ENCODE results near the gene CACHD1. TPM values are rescaled to one million over a fixed set of nuclear protein-coding genes. Genes with fewer than 3 reads are reported as not detected.

CACHD1 gene
- polyA plus RNA-seq, 1 donor from 2014 or later: 12.7 TPM

GRCh38 chr1:64499966-64500365, 30.0 kb downstream of the CACHD1 start:
- no peak for TF ChIP-seq TAF1 (IDR thresholded peaks at IDR 0.05; ENCODE audit: low read depth)
- no peak for TF ChIP-seq EP300 (conservative IDR thresholded peaks at IDR 0.05; ENCODE audit: poor library complexity, severe bottlenecking)
- TF ChIP-seq SMC3 (conservative IDR thresholded peaks at IDR 0.05; ENCODE audit: poor library complexity): no peak
- TF ChIP-seq CTCF (IDR thresholded peaks at IDR 0.05; ENCODE audit: poor library complexity, severe bottlenecking): no peak
- TF ChIP-seq POLR2AphosphoS5 (IDR thresholded peaks at IDR 0.05): no peak
- no peak for TF ChIP-seq EZH2 (IDR thresholded peaks at IDR 0.05; ENCODE audit: borderline replicate concordance, insufficient read depth, low read length, poor library complexity, severe bottlenecking)
- TF ChIP-seq RAD21 (conservative IDR thresholded peaks at IDR 0.05): no peak
- no peak for TF ChIP-seq MXI1 (conservative IDR thresholded peaks at IDR 0.05; ENCODE audit: poor library complexity, severe bottlenecking)
- TF ChIP-seq REST (IDR thresholded peaks at IDR 0.05; ENCODE audit: borderline replicate concordance): no peak
- H3K27ac ChIP-seq (ENCODE audit: low read length): no peak overlapping the region
- no peaks in the 10 kb centered on the region for H3K36me3 ChIP-seq (ENCODE audit: insufficient read depth, low read length)
- no peaks in the 10 kb centered on the region for H3K79me2 ChIP-seq (replicated peaks; ENCODE audit: insufficient read depth, low read length)
- no peaks in the 10 kb centered on the region for H3K9me2 ChIP-seq (ENCODE audit: insufficient read depth, low read length)
- H3K4me3 ChIP-seq (ENCODE audit: low read length): no peak overlapping the region
- H3F3A ChIP-seq (ENCODE audit: insufficient read depth, low read length, poor library complexity, severe bottlenecking): no peaks in the 10 kb centered on the region
- H3K9ac ChIP-seq (ENCODE audit: low read length): no peak overlapping the region
- no peaks in the 10 kb centered on the region for H3K9me3 ChIP-seq (ENCODE audit: low read length)
- H3K27me3 ChIP-seq (ENCODE audit: insufficient read depth, low read depth, low read length): no peaks in the 10 kb centered on the region
- H4K20me1 ChIP-seq (ENCODE audit: insufficient read depth): no peaks in the 10 kb centered on the region
- no peak overlapping the region for H2AFZ ChIP-seq (ENCODE audit: low read depth, low read length)
- H3K4me2 ChIP-seq (ENCODE audit: low read length): no peak overlapping the region

- H4K20me1 ChIP-seq (ENCODE audit: insufficient read depth): no peaks in the 10 kb centered on the region
- H3K79me2 ChIP-seq (replicated peaks; ENCODE audit: insufficient read depth, low read length): peaks cover 5% of the 10 kb centered on the region
- no peaks in the 10 kb centered on the region for H3K36me3 ChIP-seq (ENCODE audit: insufficient read depth, low read length)
- H3K4me2 ChIP-seq (ENCODE audit: low read length): no peak overlapping the region
- H2AFZ ChIP-seq (ENCODE audit: low read depth, low read length): no peak overlapping the region
- TF ChIP-seq TAF1 (IDR thresholded peaks at IDR 0.05; ENCODE audit: low read depth) (no peak), MXI1 (conservative IDR thresholded peaks at IDR 0.05; ENCODE audit: poor library complexity, severe bottlenecking) (no peak), REST (IDR thresholded peaks at IDR 0.05; ENCODE audit: borderline replicate concordance) (no peak), RAD21 (conservative IDR thresholded peaks at IDR 0.05) (no peak), SMC3 (conservative IDR thresholded peaks at IDR 0.05; ENCODE audit: poor library complexity) (no peak), EP300 (conservative IDR thresholded peaks at IDR 0.05; ENCODE audit: poor library complexity, severe bottlenecking) (no peak), CTCF (IDR thresholded peaks at IDR 0.05; ENCODE audit: poor library complexity, severe bottlenecking) (no peak), EZH2 (IDR thresholded peaks at IDR 0.05; ENCODE audit: borderline replicate concordance, insufficient read depth, low read length, poor library complexity, severe bottlenecking) (no peak), POLR2AphosphoS5 (IDR thresholded peaks at IDR 0.05) (no peak)
- no peaks in the 10 kb centered on the region for H3F3A ChIP-seq (ENCODE audit: insufficient read depth, low read length, poor library complexity, severe bottlenecking)
- H3K27me3 ChIP-seq (ENCODE audit: insufficient read depth, low read depth, low read length): no peaks in the 10 kb centered on the region
- H3K9ac ChIP-seq (ENCODE audit: low read length): no peak overlapping the region
- H3K9me3 ChIP-seq (ENCODE audit: low read length): no peaks in the 10 kb centered on the region
- H3K9me2 ChIP-seq (ENCODE audit: insufficient read depth, low read length): no peaks in the 10 kb centered on the region
- no peak overlapping the region for H3K27ac ChIP-seq (ENCODE audit: low read length)
- no peak overlapping the region for H3K4me3 ChIP-seq (ENCODE audit: low read length)
Observed at GRCh38 chr1:64502083-64502482, 32.2 kb downstream of the CACHD1 start.

Data from neural cell (in vitro differentiated cells).